NB4 (cell line): ENCODE data around the gene CDH3.

Source experiments
- CTCF ChIP-seq: IDR thresholded peaks from one replicate; pipeline ENCODE4 v1.5.1; 2012; ENCODE audit warnings: low read depth, low read length
- POLR2A ChIP-seq: IDR thresholded peaks from 2 replicates; pipeline ENCODE4 v1.6.1; 2011; ENCODE audit warnings: mild to moderate bottlenecking; ENCODE audit not compliant: insufficient read length; ENCODE audit errors: extremely low read depth

GRCh38 chr16:68658341-68658973 is 13.3 kb downstream of the CDH3 start:
- TF ChIP-seq CTCF: no peak
- no peak for TF ChIP-seq POLR2A
